GM19035 (cell line): ENCODE results near the gene PSG11.
"Not testable (repeated sequence)": the region's sequence is repeated elsewhere in the genome, so short reads cannot be mapped to it uniquely, and the experiment has no call there.

Experiments
- ATAC-seq: cut with Tn5 transposase; IDR thresholded peaks from one replicate; pipeline ENCODE4 v1.9.1; 2021; ENCODE audit not compliant: unreplicated experiment

The PSG11 gene

DNA sequence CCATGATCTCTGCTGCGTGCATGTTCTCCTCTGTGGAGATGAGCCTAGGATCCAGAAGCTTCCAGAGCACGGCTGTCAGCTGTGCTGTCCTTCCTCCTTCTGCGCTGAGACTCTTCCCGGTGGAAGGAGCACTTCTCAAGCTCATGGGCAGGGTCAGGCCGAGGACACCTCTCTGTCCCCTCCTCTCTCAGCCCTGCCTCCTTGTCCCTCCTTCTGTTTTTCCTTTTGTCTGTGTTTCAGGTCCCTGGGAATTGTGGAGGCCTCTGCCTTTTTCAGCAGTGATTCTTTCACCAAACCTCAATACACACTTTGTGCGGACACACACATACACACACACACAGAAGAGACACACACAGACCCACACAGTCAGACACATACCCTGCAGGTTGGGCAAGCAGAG, at the start of gene PSG11:
TSS of gene PSG11 (minus strand) at position 101 of the 400 bp plus-strand sequence. CDS start at position 4, 97 bp downstream.
- not testable (repeated sequence) for ATAC-seq

DNA sequence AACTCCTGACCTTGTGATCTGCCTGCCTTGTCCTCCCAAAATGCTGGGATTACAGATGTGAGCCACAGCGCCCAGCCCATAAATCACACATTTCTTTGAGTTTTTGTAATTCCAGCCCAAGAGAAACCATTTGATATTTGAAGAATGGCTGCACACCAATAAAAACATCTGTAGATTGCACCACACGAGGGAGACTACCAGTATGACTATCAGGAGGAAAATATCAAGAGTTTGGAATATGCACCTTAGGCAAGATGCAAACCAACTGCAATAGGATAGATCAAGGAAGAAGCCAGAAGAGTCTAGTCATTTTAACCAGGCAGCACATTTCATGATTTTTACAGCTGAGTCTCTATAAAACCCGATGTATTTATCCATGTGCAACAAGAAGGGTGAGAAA, 36.1 kb upstream of the PSG11 start:
- ATAC-seq = not testable (repeated sequence)

DNA sequence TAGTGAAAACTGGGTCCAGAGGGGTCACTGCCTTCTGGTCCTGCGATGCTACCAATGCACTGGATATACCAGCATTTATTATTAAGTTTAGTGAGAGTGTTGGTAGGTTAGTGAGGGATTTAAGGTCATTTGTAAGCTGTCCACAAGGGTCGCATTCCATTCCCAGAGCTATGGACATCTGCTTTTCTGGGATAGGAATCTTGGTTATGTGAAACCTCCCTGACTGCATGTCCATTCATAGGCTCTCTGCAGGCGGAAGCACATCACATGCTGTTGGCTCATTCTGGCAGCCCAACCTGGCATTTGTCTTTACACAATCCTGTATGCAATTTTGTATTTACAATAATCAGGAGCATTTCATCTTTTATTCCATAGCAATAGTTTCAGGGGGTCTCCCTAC, 35.1 kb upstream of the PSG11 start:
- not testable (repeated sequence) for ATAC-seq

DNA sequence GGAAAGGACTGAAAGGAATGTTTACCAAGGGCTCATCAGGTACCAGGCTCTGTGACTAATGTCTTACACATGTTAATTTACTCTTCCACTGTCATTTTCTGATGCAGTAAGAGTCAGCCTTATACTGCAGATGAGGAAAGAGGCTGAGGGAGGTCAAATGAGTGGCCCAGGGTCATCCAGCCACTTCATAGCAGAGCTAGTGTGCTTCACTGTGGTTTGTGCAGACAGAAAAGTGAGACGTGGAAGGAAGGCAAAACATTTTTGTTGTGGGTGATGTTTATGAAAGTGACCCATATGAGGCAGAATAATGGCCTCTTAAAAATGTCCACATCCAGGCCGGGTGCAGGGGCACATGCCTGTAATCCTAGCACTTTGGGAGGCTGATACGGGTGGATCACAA, 34.0 kb upstream of the PSG11 start:
- ATAC-seq = not testable (repeated sequence)

DNA sequence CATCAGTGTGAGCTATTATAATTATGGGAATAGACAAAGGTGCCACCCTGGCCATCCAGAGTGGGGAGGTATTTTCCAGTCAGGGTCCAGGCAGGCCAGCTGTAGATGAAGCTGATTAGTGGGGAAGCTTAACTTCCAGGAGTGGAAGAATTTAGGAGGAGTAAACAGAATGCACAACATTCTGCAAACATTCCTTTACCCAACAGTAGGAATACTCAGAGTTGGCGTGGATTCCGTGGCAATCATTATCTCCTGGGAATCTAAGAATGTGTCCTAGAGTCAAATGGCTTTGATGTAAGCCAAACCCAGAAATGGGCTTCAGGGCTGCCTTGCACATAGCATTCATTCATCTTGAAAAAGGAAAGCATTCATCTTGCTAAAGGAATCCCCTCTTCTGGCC, 33.2 kb upstream of the PSG11 start:
- ATAC-seq = not testable (repeated sequence)

DNA sequence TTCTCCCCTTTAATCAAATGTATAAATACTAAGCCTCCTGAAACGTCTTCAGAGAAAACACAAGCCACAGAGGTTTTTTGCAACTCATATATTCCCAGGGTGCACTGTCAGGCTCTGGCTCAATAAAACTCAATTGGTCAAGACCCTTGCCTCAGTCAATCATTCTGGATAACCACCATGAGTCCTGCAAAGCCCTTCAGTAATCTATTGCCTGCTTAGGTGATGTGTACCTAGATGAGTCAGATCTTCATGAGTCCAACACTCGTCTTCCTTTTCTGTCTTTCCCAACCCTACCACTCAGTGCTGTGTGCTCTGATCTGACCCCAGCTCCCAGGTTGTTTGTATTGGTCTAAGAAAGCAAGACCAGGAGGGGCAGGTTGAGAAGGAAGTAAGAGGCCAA, 32.2 kb upstream of the PSG11 start:
- ATAC-seq = not testable (repeated sequence)

DNA sequence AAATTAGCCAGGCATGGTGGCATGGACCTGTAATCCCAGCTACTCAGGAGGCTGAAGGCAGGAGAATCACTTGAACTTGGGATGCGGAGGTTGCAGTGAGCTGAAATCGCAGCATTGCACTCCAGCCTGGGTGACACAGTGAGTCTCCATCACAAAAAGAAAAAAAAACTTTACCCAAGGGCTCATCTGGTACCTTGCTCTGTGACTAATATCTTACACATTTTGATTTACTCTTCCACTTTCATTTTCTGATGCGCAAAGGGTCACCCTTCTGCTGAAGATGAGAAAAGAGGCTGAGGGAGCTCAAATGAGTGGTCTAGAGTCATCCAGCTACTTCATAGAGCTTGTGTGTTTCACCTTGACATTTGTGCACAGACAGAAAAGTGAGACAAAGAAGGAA, 21.7 kb upstream of the PSG11 start:
- ATAC-seq = not testable (repeated sequence)

DNA sequence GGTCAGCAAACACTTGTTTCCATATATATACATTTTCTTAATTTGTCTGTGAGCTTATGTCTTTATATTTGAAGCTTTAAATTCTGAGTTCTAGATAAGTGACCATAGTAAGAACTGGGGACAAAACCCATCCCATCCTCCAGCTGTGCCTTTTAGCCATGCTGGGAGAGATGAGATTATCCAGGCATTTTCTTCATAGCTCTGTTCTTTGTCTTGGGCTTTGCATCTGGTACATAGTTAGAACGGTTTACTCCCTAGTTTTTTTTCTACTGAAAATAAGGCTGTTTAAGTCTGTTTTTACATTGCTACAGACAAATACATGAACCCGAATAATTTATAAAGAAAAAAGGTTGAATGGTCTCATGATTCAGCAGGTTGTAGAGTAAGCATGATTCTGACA, 20.3 kb upstream of the PSG11 start:
- ATAC-seq = not testable (repeated sequence)

DNA sequence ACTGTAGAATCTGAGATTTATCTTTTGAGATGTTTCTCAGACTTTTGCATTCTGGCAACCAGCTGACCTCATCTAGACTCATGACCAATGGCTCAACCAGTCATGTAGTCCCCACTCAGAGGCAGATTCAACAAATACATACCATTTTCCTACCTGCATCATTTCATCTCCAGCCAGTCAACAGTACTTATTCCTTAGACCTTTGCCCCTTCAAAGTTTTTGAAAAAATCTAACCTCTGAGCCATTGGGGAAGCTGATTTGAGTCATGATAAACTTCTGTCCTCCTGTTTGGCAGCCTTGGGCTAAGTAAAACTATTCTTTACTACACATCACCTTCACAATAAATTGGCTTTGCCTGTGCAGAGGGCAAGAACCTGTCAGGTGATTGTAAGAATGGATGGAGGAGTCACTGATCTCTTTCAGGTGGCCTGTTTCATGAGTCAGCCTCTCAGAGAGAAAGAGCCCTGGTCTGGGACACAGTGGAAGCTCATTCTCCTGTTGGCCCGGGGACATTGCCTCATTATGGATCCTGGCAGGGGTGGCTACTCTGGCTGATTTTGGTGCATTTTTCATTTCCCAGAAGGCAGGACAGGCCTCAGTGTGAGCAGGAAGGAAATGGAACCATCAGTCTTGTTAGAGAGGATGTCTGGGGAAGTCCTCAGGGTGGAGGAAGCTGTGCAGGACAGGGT, 17.4 kb upstream of the PSG11 start:
- not testable (repeated sequence) for ATAC-seq

DNA sequence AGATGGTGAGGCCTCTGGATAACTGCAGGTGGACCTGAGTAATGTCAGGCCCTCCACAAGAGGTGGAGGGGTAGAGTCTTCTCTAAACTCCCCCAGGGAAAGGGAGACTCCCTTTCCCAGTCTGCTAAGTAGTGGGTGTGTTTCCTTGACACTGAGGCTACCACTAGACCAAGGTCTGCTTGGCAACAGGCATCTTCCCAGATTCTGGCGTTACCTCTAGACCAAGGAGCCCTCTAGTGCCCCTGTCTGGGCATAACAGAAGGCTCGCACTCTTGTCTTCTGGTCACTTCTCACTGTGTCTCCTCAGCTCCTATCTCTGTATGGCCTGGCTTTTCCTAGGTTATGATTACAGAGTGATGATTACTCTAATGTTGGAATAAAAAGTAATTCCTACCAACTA, 5.4 kb upstream of the PSG11 start:
- not testable (repeated sequence) for ATAC-seq

DNA sequence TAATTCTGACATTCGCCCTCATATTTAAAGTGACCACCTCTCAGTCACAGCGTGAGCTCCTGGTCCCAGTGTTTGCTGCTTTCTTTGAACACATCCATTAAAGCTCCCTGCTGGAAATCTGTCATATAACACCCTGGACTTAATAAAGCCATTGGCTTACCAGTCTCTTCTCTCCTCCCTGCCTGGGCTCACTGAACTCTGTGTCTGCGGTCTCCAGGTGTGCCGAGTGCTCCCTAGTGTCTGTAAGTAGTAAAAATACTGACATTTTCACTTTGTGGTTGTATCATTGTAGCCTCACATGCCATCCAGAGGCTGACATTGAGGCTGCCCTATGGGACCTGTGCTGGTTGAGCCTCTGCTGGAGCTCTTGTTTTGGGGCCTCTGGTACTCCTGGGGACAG, 2.6 kb upstream of the PSG11 start:
- no peak for ATAC-seq

DNA sequence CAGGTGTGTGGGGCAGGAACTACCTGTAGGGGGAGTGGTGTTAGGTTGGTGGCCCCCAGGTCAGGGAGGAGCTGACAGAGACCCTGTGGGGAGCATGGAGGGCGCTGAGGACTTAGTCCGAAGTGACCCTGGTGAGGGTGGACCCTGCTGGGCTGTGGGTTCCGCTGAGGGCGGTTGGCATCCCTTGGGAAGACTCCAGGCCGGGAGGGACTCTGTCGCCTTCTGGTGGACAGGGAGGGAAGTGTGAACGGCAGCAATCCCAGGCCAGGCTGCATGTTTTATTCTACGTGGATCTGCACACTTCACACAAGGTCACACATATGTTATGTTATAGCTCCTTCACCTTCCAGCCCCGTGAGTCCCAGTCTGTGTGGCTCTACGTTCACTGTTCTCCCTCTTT, 1.7 kb upstream of the PSG11 start:
- ATAC-seq = not testable (repeated sequence)

DNA sequence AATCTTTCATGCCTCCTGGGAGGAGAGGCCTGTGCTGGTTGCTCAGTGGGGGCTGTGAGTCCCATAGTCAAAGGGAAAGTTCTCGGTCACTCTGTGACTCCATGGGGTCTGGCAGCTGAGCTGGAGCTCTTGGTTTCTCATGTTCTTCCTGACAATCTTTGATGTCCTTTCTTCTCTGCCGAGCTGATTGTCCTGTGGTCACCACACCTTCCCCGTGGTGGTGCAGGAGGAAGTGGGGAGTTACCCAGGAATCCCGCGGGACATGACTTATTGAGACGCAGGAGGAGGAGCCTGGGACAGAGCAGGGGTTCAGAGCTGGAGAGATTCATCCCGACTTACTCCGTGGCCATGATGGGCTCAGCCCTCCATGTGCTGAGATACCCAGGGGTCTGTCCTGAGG, 792 bp upstream of the PSG11 start:
- ATAC-seq = not testable (repeated sequence)

DNA sequence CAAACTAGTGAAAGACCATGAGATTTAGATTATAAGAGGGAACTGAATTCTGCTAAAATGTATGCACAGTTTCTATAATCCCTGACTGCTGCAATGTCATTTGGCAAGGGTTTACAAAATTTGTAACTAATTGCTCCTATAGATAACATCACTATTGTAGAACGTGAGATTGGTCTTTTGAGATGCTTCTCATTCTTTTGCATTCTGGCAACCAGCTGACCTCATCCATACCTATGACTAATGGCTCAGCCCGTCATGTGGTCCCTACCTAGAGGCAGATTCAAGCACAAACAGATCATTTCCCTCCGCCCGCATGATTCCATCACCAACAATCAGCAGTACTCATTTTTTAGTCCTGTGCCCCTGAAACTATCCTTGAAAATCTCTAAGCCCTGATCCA, 4.2 kb downstream of the PSG11 start:
- not testable (repeated sequence) for ATAC-seq

DNA sequence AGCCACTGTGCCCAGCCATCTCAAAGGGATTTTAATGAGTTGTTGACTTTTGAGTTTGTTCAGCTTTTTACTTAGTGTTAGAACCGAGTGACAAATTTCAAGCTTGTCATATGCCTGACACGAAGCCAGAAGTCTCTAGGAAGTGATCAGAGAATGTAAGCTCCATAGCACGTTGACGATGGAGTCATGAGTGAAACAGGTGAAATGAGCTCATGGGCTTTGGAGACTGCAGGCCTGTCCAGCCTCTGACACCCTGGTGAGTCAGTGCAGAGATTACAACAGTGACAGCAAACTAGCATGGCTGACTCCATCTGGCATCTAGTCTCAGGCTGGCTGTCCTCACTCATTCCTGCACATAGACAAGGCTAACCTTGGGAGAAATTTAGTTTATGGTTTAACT, 4.6 kb downstream of the PSG11 start:
- not testable (repeated sequence) for ATAC-seq

DNA sequence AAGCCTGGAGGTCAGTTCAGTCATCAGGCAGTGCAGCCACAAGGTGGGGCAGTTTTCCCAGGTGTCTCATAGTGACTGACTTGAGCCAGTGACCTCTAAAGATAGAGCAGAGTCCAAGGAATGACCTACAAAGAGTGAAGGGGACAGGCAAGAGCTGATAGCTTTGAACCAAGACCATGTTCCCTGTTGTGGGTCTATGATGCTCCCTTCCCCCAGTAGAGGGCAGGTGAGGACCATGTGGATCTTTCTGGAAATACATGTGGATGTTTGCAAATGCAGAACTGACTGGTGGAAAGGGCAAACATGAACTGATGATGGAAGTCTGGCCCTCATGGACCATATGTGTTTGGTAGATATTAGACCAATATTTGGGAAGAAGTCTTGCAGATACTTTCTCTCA, 6.7 kb downstream of the PSG11 start:
- ATAC-seq = not testable (repeated sequence)

DNA sequence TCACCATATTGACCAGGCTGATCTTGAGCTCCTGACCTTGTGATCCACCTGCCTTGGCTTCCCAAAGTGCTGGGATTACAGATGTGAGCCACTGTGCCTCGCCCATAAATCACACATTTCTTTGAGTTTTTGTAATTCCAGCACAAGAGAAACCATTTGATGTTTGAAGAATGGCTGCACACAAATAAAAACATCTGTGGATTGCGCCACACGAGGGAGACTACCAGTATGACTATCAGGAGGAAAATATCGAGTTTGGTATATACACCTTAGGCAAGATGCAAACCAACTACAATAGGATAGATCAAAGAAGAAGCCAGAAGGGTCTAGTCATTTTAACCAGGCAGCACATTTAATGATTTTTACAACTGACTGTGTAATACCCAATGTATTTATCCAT, 20.4 kb downstream of the PSG11 start:
- ATAC-seq = not testable (repeated sequence)

DNA sequence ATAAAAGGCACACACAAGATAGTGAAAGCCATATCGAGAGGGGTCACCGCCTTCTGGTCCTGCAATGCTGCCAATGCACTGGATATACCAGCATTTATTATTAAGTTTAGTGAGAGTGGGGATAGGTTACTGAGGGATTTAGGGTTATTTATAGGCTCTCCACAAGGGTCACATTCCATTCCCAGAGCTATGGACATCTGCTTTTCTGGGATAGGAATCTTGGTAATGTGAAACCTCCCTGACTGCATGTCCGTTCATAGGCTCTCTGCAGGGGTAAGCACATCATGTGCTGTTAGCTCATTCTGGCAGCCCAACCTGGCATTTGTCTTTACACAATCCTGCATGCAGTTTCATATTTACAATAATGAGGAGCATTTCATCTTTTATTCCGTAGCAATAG, 21.4 kb downstream of the PSG11 start:
- ATAC-seq = not testable (repeated sequence)

DNA sequence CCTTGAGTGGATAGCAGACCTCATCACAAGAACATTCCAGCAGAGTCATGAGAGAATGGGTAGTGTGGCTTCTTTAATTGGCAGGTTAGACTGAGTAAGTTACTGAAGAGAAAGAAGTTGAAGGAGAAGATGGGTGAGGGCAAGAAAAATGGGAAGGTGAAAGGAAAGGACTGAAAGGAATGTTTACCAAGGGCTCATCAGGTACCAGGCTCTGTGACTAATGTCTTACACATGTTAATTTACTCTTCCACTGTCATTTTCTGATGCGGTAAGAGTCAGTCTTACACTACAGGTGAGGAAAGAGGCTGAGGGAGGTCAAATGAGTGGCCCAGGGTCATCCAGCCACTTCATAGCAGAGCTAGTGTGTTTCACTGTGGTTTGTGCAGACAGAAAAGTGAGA, 22.6 kb downstream of the PSG11 start:
- ATAC-seq = not testable (repeated sequence)

DNA sequence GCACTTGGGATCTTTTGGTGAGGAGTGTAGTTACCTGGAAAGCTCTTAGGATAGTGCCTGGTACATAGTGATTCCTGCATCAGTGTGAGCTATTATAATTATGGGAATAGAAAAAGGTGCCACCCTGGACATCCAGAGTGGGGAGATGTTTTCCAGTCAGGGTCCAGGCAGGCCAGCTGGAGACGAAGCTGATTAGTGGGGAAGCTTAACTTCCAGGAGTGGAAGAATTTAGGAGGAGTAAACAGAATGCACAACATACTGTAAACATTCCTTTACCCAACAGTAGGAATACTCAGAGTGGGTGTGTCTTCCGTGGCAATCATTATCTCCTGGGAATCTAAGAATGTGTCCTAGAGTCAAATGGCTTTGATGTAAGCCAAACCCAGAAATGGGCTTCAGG, 23.3 kb downstream of the PSG11 start:
- ATAC-seq = not testable (repeated sequence)

DNA sequence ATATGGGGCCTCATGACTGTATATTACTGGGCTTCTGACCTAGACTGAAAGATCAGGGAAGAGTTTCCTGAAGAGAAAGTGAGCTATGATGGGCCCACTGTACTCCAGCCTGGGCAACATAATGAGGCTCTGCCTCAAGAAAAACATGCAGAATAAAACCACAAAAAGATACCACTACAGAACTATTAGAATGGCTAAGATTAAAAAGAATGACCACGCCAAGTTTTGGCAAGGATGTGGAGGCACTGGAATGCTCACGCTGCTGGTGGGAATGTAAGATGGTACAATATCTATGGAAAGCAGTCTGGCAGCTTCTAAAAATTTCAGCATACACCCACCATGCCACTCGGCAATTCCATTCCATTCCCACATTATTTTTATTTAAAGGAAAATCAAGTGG, 30.1 kb downstream of the PSG11 start:
- not testable (repeated sequence) for ATAC-seq

DNA sequence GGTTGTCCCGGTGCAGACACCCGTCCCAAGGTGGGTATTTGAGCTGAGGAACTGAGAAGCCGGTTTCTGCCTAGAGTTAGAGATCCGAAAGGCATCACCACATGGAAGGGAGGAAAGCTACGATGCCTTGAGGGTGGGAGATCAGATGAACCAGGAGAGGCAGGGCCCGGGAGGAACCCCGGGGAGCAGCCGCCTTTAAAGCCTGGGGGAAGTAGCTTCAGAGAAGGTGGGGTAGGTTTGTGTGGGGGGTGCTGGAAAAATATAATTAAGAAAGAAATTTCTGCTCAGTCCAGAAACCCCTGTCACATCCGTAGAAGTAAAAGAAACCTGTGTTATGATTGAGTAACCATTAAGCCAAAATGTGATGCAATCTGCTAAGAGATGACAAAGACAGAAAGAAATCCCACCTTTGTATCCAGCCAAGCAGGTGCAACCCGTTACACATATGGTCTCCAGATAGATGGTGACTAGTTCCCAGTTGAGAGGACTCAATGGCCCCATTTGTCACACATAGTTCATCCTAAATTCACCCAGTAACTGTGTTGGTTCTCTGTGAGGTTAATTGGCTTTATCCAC, 34.2 kb downstream of the PSG11 start:
- ATAC-seq = not testable (repeated sequence)

DNA sequence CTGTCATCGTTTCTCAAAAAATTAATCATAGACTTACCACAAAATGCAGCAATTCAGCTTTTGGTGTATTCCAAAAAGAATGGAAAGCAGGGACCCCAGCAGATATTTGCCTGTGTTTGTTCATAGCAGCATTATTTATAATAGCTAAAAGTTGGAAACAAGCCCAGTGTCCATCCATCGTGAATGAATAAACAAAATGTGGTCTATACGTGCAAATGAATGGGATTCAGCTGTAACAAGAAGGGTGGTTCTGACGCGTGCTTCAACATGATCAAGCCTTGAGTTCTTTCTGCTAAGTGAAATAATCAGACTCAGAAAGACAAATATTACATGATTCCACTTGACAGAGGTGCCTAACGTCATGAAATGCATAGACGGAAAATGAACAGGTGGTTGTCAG, 36.4 kb downstream of the PSG11 start:
- ATAC-seq = no peak
